Astrocyte (in vitro differentiated cells and primary cell): Measurements from ENCODE around the gene TTC31.

ENCODE experiments used
- EZH2 ChIP-seq: IDR thresholded peaks from 2 replicates; pipeline ENCODE4 v1.6.1; 2012; ENCODE audit warnings: mild to moderate bottlenecking, low read length, inconsistent platforms; ENCODE audit not compliant: insufficient read depth
- TF ChIP-seq, protein P1 (sequence below): IDR thresholded peaks from 2 replicates; pipeline ENCODE4 v1.5.1; 2011; ENCODE audit warnings: low read depth, mild to moderate bottlenecking, inconsistent platforms, low read length, moderate library complexity; ENCODE audit not compliant: insufficient read depth

- TF ChIP-seq, protein P1, sequence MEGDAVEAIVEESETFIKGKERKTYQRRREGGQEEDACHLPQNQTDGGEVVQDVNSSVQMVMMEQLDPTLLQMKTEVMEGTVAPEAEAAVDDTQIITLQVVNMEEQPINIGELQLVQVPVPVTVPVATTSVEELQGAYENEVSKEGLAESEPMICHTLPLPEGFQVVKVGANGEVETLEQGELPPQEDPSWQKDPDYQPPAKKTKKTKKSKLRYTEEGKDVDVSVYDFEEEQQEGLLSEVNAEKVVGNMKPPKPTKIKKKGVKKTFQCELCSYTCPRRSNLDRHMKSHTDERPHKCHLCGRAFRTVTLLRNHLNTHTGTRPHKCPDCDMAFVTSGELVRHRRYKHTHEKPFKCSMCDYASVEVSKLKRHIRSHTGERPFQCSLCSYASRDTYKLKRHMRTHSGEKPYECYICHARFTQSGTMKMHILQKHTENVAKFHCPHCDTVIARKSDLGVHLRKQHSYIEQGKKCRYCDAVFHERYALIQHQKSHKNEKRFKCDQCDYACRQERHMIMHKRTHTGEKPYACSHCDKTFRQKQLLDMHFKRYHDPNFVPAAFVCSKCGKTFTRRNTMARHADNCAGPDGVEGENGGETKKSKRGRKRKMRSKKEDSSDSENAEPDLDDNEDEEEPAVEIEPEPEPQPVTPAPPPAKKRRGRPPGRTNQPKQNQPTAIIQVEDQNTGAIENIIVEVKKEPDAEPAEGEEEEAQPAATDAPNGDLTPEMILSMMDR: no peak
- TF ChIP-seq EZH2: peak; percentile 82
Measured at GRCh38 chr2:74515981-74516633, 33.2 kb downstream of the TTC31 start.
